UCSD-AML1 (cell line): ENCODE data around the gene ZBTB48.
"Not testable (repeated sequence)": the region's sequence is repeated elsewhere in the genome, so short reads cannot be mapped to it uniquely, and the experiment has no call there.

ENCODE experiments used
- DNase-seq: peaks from one replicate; lab custom pipeline; 2025; ENCODE audit not compliant: unreplicated experiment; lab: John Stamatoyannopoulos, UW

The ZBTB48 gene

GRCh38 chr1:6631058-6631457, 51.3 kb downstream of the ZBTB48 start:
- DNase-seq, result no peak

- DNase-seq, result no peak
These were observed 53.1 kb downstream of the ZBTB48 start for GRCh38 chr1:6632588-6633514.

DNA sequence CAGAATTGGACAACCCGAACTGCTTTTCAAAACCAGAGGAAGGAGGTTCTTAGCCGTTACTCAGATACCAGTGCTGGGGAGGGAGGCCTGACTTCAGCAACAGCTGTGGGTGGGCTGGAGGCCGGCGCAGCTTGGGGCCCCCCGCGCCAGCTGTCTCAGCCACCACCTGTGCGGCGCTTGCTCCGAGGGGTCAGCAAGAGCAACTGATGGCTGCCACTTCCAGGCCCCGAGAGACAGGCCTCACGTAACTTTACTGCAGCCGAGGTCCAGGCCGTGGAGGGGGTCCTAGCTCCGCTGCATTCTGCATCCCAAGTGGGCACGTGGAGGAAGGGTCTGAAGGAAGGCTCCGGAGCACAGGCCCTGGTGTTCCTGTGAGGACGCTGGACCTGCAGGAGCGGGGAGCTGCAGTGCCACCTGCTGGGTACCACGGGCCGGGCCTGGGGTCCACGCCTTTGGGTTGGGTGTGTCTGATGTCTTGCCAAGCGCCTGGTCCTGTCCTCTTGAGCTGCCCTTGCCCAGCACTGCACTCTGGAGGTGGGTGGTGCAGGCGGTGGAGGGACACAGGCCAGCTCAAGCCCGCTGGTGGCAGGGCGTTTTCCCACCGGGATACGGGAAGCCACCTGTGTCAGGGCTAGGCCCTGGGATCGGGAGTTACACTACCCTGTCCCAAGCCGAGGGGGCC, 54.7 kb downstream of the ZBTB48 start:
- peak; percentile 42 for DNase-seq

DNA sequence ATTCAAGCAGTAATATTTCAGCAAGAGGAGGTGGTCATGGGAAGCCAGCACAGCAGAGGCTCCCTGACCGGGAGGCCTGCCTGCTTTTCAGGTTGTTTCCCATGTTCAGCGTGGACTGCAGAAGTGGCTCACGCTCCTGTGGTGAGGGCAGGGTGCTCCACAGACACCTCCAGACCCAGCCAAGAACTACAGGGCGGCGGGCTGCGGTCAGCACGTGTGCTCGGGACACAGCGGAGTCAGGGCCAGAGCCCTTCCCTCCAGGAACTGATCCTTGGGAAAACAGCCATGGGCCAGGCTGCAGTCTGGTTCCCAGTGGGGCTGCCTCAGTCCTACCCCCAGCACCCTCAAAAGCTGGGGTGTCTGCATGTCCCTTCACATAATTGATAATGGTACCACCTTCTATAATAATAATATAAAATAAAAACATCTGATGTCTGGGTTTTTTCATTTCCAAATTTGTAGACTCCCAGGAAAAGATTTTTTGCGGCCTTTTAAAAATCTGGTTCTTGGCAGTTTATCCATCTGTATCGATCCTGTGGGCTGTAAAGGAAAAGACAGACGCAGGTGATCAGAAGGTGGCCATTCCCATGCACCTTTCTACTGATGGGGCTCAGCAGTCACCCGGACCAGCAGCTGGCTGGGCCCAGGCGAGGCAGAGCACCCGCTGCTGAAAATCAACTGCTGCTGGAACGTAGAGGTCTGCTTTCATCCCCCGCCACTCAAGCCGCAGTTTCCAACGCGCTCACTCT, 55.5 kb downstream of the ZBTB48 start:
- no peak for DNase-seq

GRCh38 chr1:6635910-6636760, 56.3 kb downstream of the ZBTB48 start:
- DNase-seq, result no peak

DNA sequence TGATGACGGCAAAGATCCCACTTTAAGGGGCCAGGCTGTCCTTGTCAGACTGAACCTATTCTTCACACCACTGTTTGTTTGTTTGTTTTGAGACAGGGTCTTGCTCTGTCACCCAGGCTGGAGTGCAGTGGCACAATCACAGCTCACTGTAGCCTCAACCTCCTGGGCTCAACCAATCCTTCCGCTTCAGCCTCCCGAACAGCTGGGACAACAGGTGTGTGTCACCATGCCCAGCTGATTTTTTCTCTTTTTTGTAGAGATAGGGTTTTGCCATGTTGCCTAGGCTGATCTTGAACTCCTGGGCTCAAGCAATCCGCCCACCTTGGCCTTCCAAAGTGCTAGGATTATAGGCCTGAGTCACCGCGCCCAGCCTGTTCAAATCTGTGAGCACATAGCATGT, 57.0 kb downstream of the ZBTB48 start:
- not testable (repeated sequence) for DNase-seq

DNA sequence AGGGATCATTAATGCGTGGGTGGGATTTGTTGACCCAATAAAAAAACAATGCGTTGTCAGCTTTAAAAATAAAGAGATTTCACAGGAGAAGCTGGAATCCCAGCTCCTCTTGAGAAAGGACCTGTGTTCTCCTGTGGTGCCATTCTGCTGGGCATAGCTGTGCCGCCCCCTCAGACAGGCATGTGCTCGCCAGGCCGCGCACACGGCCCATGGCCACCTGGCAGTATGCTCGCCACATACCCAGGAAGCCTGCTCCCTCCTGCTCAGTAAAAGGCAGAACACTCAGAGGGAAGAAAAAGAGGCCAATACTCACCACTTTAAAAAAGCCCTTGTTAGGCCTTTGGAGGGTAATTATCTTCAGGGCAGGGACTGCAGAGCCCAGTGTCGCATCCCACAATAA, 58.0 kb downstream of the ZBTB48 start:
- no peak for DNase-seq

- DNase-seq, result no peak
These were observed 58.4 kb downstream of the ZBTB48 start for GRCh38 chr1:6638226-6638625.
